Stomach (tissue), 9 donors: ENCODE data around the gene UNC13B. TPM values are rescaled to one million over a fixed set of nuclear protein-coding genes. Genes with fewer than 3 reads are reported as not detected.
A peak's percentile ranks its signal among the peaks of the same experiment; 100 is the strongest.

ENCODE experiments used
- DNase-seq, 2 donors: peaks; one replicate each; pipeline versions ENCODE4 v3.0.0 to v3.0.0-alpha.2; 2013 to 2019
- H3K27ac ChIP-seq, 5 donors: fragments of 200-600 bp in 4 of 5; sonication (generic) in 4 of 5; one replicate each; pipeline ENCODE4 v1.5.1; 2013 to 2019; ENCODE audit warnings: mild to moderate bottlenecking in 1 of 5, moderate library complexity in 1 of 5
- H3K27me3 ChIP-seq, 3 donors: fragments of 200-600 bp; sonication (generic); one replicate each; pipeline ENCODE4 v1.5.1; 2017 to 2019; ENCODE audit warnings: mixed run types in 1 of 3
- H3K36me3 ChIP-seq, 4 donors: fragments of 200-600 bp; sonication (generic); 1 replicate in 3 of 4; 2 replicates in 1 of 4; pipeline ENCODE4 v1.5.1; 2016 to 2019
- H3K4me1 ChIP-seq, 4 donors: fragments of 200-600 bp; sonication (generic); one replicate each; pipeline ENCODE4 v1.5.1; 2016 to 2019
- H3K4me3 ChIP-seq, 4 donors: fragments of 200-600 bp; sonication (generic) in 3 of 4; one replicate each; pipeline ENCODE4 v1.5.1; 2016 to 2019; ENCODE audit warnings: mild to moderate bottlenecking in 1 of 4
- H3K9me3 ChIP-seq, 4 donors: fragments of 200-600 bp; sonication (generic); one replicate each; pipeline ENCODE4 v1.5.1; 2016 to 2019
- EP300 ChIP-seq: sonication (generic); formaldehyde crosslinking; IDR thresholded peaks from one replicate; pipeline ENCODE4 v1.6.1; 2017; ENCODE audit warnings: antibody characterized with exemption
- POLR2A ChIP-seq, 4 donors: fragments of 450-650 bp; IDR thresholded peaks; one replicate each; pipeline ENCODE4 v1.6.1; 2016; ENCODE audit warnings: antibody characterized with exemption in 4 of 4, control low read depth in 2 of 4, mild to moderate bottlenecking in 1 of 4, moderate library complexity in 1 of 4
- POLR2AphosphoS5 ChIP-seq, 3 donors: sonication (generic); formaldehyde crosslinking; IDR thresholded peaks; one replicate each; pipeline ENCODE4 v1.6.1; 2016; ENCODE audit warnings: antibody characterized with exemption in 3 of 3
- WGBS, 5 donors: extraction: QIAGEN DNeasy Blood & Tissue Kit in 3 of 5; methylation state at CpG; one replicate each; pipeline versions ENCODE4 v1.1.5 to v1.1.7; 2013 to 2018; 5-methylcytosine and 5-hydroxymethylcytosine counted together
- intact Hi-C: fragments of 100-400 bp; cut with DNase I; formaldehyde crosslinking; loops from one replicate; pipeline ENCODE4 v1.15.1; 2023; ENCODE audit warnings: low total_unique reads
- polyA plus RNA-seq, 3 donors: library from polyadenylated mRNA; stranded (reverse); fragments of 200-250 nt; gene quantifications; one replicate each; pipeline ENCODE4 v1.2.3, GENCODE V29; 2013
- total RNA-seq, 5 donors: library from RNA; depleted of rRNA; stranded (reverse); fragments of >200 nt; gene quantifications; one replicate each; pipeline versions ENCODE4 v1.1.0 to v1.2.3, GENCODE V29; 2014 to 2016
- TF ChIP-seq, protein P1 (sequence below), 7 experiments: fragments of 450-650 bp in 4 of 7; fragments of 200-600 bp in 3 of 7; sonication (generic) in 3 of 7; IDR thresholded peaks; one replicate each; pipeline ENCODE4 v1.5.1; 2016 to 2019; ENCODE audit warnings: antibody characterized with exemption in 7 of 7, control low read depth in 2 of 7, mild to moderate bottlenecking in 1 of 7
- donor health status: healthy with polysubstance abuse.
- donor health status: Bipolar disorder and iron deficiency.
- donor health status: healthy.

Gene UNC13B
- total and polyA plus RNA-seq, 8 donors, result 8.9 to 68.7 (median 20.8) TPM

DNA sequence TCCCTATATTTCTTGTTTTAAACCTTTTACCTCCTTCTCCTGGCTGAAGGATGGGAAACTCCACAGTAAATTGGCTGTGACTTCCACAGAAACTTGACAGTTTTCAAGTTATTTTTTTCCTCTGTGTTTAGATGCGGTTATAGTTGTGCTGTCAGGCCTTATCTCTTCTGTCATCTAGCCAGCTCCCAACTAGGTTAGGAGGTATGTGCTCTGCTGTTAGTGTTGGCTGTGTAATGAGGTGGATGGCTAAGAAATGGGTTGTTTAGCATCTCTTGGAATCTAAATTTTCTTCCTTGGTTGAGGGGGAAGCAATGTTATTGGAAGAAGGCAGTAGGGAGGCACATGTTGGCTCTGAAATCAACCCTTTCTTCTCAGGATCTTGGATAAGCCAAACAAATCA, 178.2 kb downstream of the UNC13B start:
- TF ChIP-seq POLR2AphosphoS5 (IDR thresholded peaks at IDR 0.05), result no peak
- TF ChIP-seq, protein P1, sequence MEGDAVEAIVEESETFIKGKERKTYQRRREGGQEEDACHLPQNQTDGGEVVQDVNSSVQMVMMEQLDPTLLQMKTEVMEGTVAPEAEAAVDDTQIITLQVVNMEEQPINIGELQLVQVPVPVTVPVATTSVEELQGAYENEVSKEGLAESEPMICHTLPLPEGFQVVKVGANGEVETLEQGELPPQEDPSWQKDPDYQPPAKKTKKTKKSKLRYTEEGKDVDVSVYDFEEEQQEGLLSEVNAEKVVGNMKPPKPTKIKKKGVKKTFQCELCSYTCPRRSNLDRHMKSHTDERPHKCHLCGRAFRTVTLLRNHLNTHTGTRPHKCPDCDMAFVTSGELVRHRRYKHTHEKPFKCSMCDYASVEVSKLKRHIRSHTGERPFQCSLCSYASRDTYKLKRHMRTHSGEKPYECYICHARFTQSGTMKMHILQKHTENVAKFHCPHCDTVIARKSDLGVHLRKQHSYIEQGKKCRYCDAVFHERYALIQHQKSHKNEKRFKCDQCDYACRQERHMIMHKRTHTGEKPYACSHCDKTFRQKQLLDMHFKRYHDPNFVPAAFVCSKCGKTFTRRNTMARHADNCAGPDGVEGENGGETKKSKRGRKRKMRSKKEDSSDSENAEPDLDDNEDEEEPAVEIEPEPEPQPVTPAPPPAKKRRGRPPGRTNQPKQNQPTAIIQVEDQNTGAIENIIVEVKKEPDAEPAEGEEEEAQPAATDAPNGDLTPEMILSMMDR (IDR thresholded peaks at IDR 0.05), result no peak
- no peak for TF ChIP-seq POLR2A (IDR thresholded peaks at IDR 0.05)
- no peak for TF ChIP-seq EP300
- intact Hi-C loops, result no loop called here
- H3K36me3 ChIP-seq, result peaks cover 0 to 12% (median 4%) of the 10 kb centered on the region in 4 donors
- H3K4me1 ChIP-seq, result peaks cover 11 to 29% (median 18%) of the 10 kb centered on the region in 4 donors
- no peaks in the 10 kb centered on the region for H3K9me3 ChIP-seq
- no peak overlapping the region for H3K27ac ChIP-seq
- no peaks in the 10 kb centered on the region for H3K27me3 ChIP-seq
- 78 to 97% (median 92%) methylated on average over 1 of the region's 1 CpG for WGBS, 5 donors
- no peak overlapping the region for H3K4me3 ChIP-seq
- DNase-seq, result no peak

DNA sequence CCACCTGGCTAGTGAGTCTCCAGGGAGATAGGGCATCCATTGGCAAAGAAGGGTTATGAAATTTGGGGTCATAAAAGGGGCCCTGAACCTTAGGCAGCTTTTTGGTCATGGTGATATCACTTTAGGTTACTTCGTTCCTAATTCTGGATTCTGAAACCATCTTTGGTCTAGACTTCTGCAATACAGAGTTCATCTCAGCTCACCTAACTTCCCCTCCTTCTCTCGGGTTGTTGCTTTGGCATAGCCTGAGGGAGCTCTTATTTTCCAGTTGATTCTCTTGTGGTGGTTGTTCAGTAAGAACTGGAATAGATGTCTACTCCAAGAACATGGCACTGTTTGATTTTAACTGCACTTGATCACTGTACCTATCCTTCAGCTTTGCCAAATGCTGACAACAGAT, 179.2 kb downstream of the UNC13B start:
- 76 to 93% (median 86%) methylated on average over 2 of the region's 2 CpGs for WGBS, 5 donors
- Histone ChIP-seq H3K4me1 (peaks cover 11 to 29% (median 18%) of the 10 kb centered on the region in 4 donors), H3K27me3 (no peaks in the 10 kb centered on the region), H3K4me3 (no peak overlapping the region), H3K9me3 (no peaks in the 10 kb centered on the region), H3K27ac (peak overlapping the region in 2 of 5 donors; percentile 3 to 42), H3K36me3 (peaks cover 0 to 12% (median 4%) of the 10 kb centered on the region in 4 donors)
- TF ChIP-seq POLR2AphosphoS5 (IDR thresholded peaks at IDR 0.05) (no peak), POLR2A (IDR thresholded peaks at IDR 0.05) (no peak), EP300 (no peak)
- TF ChIP-seq, protein P1 (IDR thresholded peaks at IDR 0.05), result no peak
- no peak for DNase-seq
- intact Hi-C loops, result no loop called here

DNA sequence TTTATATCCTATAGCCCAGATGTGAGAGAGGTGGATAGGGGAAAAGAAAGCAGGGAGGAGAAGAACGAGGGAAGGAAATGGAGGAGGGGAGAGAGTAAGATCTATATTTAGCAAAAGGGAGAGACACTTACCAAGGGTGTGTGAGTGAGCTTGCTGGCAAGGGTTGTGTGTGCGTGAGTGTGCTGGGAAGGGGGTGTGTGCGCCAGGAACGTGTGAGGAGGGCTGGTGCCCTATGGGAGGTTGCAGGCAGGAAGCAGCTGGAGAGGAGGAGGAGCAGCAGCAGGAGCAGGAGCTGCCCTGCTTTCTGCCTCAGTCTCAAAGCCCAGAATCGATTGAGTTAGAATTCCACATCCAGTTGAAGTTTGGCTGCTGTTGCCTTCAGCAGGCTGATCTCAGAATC, 179.8 kb downstream of the UNC13B start:
- Histone ChIP-seq H3K4me3 (peak overlapping the region in 1 of 4 donors; percentile 19), H3K27me3 (no peaks in the 10 kb centered on the region), H3K27ac (peak overlapping the region in 2 of 5 donors; percentile 3 to 42), H3K4me1 (peaks cover 11 to 29% (median 18%) of the 10 kb centered on the region in 4 donors), H3K36me3 (peaks cover 0 to 12% (median 4%) of the 10 kb centered on the region in 4 donors), H3K9me3 (no peaks in the 10 kb centered on the region)
- TF ChIP-seq, protein P1 (IDR thresholded peaks at IDR 0.05), result no peak
- peak in 2 of 3 donors; percentile 9 to 50 for TF ChIP-seq POLR2AphosphoS5 (IDR thresholded peaks at IDR 0.05)
- intact Hi-C loops, result no loop called here
- DNase-seq, result peak; percentile 39 to 78
- 1 to 8% (median 6%) methylated on average over 5 of the region's 5 CpGs for WGBS, 5 donors

DNA sequence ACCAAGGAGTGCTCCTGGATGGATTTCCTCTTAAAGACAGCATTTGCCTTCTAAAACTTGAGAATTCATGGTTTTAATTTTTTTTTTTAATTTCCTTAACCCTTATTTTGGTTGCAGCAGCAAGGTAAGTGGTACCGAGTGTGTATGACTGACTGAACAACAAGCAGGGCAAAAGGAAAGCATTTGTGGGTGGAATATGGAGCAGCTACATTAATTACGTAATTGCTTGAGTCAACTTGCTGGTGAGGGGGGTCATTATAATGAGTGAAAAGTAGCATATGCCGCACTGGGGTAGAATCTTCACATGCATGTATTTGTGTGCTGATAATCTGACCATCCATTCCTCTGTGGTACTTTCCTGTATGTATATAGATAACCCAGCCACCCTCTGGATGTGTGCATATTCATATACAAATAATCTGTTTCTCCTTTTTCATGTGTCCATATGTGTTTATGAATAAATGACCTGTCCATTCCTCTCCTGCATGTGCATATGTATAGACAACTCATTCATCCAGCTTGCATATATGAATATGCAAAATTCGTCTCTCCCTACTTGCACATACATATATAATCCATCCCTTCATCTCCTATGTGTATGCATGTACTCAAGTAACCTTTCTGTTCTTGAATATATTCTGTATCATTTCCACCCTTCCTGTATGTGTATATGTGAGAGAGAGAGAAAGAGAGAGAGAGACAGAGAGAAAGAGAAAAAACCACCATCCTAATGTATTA, 180.6 kb downstream of the UNC13B start:
- H3K9me3 ChIP-seq, result no peaks in the 10 kb centered on the region
- H3K36me3 ChIP-seq, result peaks cover 0 to 12% (median 4%) of the 10 kb centered on the region in 4 donors
- H3K4me1 ChIP-seq, result peaks cover 11 to 30% (median 18%) of the 10 kb centered on the region in 4 donors
- no peak for DNase-seq
- H3K4me3 ChIP-seq, result peak overlapping the region in 1 of 4 donors; percentile 19
- TF ChIP-seq, protein P1 (IDR thresholded peaks at IDR 0.05), result no peak
- no peak for TF ChIP-seq EP300
- TF ChIP-seq POLR2A (IDR thresholded peaks at IDR 0.05), result no peak
- TF ChIP-seq POLR2AphosphoS5 (IDR thresholded peaks at IDR 0.05), result no peak
- intact Hi-C loops, result no loop called here
- peak overlapping the region in 1 of 5 donors; percentile 3 for H3K27ac ChIP-seq
- 80 to 87% (median 83%) methylated on average over 4 of the region's 4 CpGs for WGBS, 5 donors
- no peaks in the 10 kb centered on the region for H3K27me3 ChIP-seq
